Measurements from ENCODE around the gene ELL3.
A peak's percentile ranks its signal among the peaks of the same experiment; 100 is the strongest.
"Not testable (repeated sequence)": the region's sequence is repeated elsewhere in the genome, so short reads cannot be mapped to it uniquely, and the experiment has no call there.

Gene ELL3

DNA sequence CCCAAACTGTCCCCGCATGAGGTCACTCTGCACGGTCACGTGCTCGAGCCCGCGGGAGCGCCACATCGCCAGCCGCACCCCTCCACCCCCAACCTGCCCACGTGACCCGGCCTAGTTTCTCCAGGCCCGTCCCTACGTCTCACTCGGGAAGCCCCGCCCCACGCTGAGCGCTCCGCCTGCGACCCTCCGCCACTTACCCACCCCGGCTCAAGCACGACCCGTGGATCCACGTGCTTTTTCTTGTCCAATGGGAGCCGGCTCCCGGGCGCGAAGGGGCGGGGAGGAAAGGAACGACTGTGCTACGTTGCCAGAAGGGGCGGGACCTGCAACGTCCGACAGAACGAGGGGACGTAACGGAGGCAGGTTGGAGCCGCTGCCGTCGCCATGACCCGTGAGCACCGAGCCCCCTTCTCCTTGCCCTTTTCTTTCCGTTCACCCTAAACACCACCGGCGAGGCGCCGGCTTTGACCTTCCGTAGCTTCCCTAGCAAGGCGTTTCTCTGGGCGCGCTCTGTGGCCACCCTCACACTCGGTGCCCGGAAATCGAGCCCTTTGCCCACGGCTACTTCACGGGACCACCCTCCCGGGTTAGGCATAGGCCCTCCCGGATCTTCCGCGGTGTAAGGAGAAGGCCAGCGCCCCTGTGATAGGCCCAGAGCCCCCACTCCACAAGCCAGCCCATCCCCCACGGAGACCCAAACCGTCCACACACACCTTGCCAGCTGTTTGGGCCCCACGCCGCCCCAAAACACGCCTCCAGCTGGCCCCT is 15.4 kb upstream of the ELL3 start, which contains the start of gene SERF2:
SERF2 (plus strand) TSS at position 328 of the 768 bp plus-strand sequence; CDS start at position 385, 57 bp downstream.
- peak; percentile 92 for DNase-seq

DNA sequence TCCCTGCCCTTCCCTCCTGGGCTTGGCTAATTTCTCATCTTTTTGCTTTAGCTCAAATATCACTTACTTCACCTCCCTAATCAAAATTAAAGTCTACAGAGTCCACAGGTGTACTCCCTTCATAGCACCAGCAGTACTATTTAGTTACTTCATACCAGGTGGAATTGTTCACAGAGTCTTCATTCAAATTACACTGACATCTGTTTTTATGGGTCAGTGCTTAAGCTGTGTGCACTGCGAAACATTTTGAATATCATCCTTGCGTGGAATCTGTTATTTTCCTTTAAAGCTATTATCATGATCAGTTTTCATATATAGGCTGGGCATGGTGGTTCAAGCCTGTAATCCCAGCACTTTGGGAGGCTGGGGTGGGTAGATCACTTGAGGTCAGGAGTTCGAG is 12.6 kb upstream of the ELL3 start:
- no peak for DNase-seq

DNA sequence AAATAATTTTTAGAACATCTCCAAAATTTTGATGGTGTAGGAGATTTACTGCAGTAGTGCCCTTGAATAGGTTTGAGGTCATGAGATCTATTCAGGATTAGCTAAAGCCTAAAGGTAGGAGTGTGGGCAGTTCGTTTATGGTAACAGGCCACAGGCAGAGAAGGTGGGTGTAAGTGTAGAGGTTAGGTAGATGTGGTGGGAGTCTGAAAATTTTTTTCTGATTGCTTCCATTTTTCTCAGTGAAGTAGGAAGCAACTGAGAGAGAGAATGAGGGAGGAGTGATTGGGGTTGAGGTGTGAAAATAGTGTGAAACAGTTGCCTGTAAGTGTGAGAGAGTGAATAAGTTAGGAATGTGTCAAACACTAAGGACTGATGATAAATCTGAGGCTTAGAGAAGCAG is 2.2 kb upstream of the ELL3 start:
- DNase-seq = no peak

DNA sequence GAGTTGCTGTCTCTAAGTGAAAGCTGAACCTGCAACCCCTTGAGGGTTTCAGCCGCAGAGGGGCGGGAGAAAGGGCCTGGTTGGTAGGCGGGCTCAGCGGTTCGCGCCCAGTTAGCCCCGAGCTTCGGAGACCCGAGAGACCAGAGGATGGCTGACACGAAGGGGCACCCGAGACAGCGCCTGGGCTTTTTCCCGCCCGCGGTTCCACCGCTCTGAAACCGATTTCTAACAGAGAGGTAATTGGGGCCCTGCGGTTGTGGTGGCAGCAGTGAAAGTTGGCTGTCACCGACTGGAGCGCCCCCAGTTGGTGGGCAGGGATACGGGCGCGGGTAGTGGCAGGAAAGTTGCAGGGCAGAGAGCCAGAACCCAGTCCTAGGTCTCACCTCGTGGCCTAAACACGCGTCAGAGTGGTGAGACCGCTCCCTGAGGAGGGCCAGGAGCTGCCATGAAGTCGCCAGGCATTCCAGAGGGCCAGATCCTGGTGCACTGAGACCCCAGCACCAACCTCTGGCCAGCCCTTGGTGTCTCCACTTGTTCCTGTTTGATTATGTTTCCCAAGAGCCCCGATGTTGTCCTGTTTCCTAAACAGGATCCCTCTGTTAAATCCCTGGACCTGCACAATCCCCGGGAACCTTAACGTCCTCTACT is 625 bp upstream of the ELL3 start:
- DNase-seq = peak; percentile 63

- no peak for DNase-seq
Measured at GRCh38 chr15:43776101-43776717, 557 bp downstream of the ELL3 start.

- DNase-seq = no peak
Measured at GRCh38 chr15:43775411-43775965, 1.3 kb downstream of the ELL3 start.

GRCh38 chr15:43774062-43774461 is 2.7 kb downstream of the ELL3 start:
- DNase-seq = no peak

GRCh38 chr15:43772624-43773023 is 4.1 kb downstream of the ELL3 start:
- DNase-seq = no peak

DNA sequence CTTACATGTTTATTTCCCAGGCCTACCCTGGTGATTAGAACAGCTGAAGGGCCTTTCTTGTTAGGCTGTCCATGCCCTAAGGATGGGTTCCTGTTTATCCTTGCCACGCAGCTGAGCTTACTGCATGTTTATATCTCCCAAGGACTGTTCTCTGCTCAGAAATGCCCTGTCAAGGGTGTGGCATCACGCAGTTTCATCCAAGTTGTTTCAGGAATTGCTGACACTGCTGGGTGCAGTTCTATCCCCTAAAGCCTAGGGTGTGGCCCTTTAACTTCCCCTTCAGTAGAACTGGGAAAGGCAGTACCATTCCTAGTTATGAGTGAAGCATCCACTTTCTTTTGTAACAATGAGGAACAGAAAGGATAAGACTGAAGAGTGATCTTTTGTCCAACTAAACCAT is 5.0 kb downstream of the ELL3 start:
- no peak for DNase-seq

DNA sequence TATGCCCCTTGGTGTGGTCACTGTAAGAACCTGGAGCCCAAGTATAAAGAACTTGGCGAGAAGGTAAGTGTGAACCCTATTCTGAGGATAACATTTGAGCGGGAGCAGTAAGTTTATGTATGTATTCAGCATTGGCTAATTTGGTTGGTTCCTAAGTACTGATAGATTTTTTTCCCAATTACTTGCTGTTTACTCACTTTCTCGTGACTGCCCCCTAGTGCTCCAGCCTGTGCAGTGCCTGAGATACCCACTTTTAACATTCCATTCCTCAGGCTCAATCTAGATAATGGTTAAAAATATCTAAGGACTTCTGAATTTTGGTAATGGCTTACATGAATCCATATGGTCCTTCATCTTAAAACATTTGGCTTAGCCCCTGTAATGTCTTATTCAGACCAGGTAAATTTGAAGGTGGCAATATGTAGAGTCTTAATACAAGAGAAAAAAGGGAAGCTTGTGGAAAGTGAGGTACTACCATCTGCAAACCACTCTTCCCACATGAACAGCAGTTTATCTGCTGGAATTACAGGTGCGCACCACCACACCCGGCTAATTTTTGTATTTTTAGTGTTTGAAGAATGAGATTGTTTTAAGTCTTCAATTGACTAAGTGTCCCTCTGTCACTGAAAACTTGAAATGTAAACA is 7.1 kb downstream of the ELL3 start:
- DNase-seq = peak; percentile 17

DNA sequence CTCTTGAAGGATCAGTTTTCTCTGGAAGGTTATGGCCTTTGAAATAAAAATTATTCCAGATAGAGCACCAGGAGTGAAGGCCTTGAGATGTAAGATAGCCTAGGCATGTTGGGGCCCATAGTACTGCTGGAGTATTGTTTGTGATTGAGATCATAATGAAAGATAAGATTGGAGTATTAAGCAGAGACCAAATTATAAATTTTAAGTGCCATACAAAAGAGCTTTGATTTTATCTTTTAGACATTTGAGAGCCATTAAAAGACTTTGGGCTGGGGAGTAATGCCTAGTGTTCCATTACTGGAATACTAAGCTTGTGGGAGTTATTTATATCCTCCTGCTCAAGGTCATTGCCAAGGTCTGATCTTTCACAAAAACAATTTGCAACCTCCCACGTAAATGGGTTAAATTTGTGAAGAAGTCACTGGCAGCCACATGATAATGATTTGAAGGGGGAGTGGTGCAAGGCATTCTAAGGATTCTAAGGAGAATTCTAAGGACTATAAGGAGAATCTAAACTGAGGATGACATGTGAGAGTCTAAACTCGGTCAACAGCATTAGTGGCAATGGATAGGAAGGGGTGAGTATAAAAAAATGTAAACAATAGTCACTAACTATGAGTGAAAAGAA is 12.8 kb downstream of the ELL3 start:
- no peak for DNase-seq

DNA sequence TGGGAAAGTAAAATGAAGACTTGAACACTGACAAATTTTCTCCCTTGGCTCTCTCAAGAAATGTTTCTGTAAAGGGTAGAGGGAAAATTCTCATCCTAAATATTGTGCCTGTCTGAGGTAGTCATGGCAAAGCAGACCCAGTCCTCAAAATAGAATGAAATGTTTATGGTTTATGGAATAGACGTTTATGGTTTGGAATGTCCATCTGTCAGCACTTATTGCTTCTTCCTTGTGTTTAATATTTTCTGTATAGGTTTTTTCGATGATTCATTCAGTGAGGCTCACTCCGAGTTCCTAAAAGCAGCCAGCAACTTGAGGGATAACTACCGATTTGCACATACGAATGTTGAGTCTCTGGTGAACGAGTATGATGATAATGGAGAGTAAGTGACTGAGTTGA is 13.9 kb downstream of the ELL3 start:
- DNase-seq = no peak

DNA sequence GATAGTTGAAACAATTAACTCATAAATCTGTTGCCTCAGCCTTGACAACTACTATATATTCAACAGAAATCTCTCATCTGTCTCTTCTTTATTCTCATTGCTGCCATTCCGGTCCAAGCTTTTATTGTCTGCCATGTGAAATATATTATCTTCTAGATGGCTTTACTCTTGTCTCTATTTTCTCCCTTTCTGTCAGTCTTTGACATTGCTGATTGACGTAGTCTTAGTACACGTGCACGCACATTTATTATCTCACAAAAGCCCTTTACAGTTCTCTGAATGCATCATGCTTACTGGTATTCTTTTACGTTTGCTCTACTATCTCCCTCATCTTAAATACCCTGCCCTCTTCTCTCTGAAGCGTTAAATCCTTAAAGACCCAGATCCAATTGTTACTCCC is 24.9 kb downstream of the ELL3 start:
- no peak for DNase-seq

DNA sequence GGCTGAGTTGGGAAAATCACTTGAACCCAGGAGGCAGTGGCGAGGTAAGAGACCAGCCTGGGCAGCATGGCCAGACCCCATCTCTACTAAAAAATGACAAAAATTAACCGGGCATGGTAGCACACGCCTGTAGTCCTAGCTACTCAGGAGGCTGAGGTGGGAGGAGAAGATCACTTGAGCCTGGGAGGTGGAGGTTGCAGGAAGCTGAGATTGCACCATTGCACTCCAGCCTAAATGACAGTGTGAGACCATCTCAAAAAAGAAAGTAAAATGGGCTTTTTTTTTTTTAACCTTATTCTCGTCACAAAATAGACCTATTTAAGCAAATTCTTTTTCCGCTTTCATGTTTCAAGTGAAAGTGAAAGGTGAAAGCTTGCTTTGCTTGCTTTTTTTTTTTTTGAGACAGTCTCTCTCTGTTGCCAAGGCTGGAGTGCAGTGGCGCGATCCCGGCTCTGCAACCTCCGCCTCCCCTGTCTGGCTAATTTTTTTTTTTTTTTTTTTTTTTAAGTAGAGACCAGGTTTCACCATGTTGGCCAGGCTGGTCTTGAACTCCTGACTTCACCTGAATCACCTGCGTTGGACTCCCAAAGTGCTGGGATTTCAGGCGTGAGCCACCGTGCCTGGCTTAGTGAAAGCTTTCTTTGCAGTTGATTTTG is 26.9 kb downstream of the ELL3 start:
- no peak for DNase-seq

DNA sequence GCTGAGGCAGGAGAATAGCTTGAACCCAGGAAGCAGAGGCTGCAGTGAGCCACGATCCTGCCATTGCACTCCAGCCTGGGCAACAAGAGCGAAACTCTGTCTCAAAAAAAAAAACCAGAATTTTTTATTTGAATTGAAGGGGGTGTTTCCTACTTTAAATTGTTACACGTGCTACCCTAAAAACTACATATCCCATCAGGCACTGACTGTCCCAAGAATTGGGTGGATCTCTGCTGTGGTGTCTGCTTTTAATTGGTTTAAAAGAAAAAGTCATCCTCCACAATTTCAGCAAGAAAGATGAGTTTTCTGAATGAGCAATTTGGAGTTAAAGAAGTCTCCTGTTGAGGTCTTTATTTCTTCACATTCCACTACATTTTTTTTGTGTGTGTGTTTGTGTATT is 28.4 kb downstream of the ELL3 start:
- DNase-seq = no peak

- DNase-seq = not testable (repeated sequence)
Measured at GRCh38 chr15:43746903-43747309, 29.9 kb downstream of the ELL3 start.

DNA sequence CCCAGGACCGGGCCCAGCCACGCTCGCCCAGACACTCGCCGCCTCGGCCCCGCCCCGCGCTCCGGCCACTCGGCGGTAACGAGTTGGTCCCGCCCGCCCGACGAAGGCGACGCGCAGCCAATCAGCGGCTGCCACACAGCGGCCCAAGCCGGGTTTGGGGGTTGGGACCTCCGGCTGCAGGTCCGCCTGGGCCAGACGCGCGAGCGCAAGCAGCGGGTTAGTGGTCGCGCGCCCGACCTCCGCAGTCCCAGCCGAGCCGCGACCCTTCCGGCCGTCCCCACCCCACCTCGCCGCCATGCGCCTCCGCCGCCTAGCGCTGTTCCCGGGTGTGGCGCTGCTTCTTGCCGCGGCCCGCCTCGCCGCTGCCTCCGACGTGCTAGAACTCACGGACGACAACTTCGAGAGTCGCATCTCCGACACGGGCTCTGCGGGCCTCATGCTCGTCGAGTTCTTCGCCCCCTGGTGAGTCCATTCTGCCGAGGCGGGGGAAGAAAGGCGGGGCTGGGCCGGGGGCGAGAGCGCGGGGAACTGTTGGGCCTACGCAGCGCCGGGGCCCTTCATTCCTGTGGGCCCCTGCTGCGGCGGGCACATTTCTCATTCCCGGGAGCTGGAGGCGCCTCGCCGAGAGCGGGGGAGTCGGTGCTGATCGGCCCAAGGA is 30.4 kb downstream of the ELL3 start, which contains the start of gene PDIA3:
PDIA3 (plus strand) TSS at position 194 of the 658 bp plus-strand sequence; CDS start at position 296, 102 bp downstream.
- peak; percentile 54 for DNase-seq

DNA sequence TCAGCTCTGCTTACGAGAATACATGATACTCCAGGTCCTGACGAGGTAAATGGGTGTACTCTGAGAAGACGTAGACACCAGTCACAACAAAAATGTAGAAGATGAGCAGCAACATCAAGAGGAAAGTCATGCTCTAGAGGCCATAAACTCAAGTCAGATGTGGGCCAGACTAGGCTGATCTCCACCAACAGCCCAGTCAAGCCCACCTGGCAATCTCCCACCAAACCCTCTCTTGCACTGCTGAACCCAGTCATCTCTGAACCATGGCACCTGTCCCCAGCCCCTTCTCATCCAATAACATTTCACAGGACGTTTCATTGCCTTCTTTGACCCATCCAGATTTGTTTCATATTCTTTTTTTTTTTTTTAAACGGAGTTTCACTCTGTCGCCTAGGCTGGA is 41.4 kb downstream of the ELL3 start:
- DNase-seq = no peak

- DNase-seq = not testable (repeated sequence)
Measured at GRCh38 chr15:43728053-43728725, 48.6 kb downstream of the ELL3 start.

- DNase-seq = not testable (repeated sequence)
Measured at GRCh38 chr15:43726306-43726705, 50.5 kb downstream of the ELL3 start.

DNA sequence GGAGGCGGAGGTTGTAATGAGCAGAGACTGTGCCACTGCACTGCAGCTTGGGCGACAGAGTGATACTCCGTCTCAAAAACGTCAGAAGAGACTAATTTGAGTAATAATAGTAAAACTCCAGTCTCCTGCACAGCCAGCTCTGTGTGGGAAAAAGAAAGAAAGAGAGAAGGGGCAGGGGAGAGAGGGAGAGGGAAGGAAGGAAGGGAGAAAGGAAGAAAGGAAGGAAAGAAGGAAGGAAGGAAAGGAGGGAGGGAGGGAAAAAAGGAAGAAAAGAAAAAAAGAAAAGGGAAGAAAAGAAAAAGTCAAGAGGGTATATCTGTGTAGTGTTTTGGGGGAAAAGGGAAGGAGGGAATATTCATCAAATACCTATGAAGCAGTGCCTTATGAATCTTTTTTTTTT is 53.6 kb downstream of the ELL3 start:
- DNase-seq = no peak
